ENCODE measurements around the gene CPZ. TPM values are rescaled to one million over a fixed set of nuclear protein-coding genes. Genes with fewer than 3 reads are reported as not detected.
"Not testable (repeated sequence)": the region's sequence is repeated elsewhere in the genome, so short reads cannot be mapped to it uniquely, and the experiment has no call there.

The CPZ gene
- total RNA-seq, 4 donors from 2014 or later = 4.1 to 12.9 (median 6.5) TPM

DNA sequence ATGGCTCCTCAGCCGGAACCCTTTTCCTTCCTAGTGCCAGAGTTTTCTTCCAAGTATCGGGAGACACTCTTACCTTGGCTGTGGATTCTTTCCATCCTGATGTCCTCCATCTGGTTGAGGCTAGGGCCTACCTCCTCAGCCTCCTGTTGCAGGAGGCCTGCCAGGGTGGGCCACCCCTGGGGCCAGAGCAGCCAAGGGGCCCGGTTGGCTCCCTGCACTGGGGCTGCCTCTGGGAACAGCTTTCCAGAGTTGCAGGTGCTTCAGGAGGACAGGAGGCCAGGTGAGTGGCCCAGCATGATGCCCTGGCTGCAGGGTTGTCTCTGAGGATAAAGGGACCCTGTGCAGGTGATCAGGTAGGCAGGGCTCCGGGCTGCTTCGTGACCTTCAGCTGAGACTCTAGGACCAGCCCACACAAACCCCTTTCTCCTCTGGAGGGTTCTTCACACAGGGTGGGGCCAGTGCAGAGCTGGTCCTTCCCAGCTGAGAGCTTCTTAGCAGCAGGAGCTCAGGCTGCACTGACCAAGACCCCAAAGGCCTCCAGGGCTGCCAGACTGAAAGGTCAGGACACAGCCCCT, 17.7 kb upstream of the CPZ start:
- 81 to 88% methylated on average over 3 to 5 of the region's 5 CpGs for WGBS, 2 donors
- TF ChIP-seq, protein P1, sequence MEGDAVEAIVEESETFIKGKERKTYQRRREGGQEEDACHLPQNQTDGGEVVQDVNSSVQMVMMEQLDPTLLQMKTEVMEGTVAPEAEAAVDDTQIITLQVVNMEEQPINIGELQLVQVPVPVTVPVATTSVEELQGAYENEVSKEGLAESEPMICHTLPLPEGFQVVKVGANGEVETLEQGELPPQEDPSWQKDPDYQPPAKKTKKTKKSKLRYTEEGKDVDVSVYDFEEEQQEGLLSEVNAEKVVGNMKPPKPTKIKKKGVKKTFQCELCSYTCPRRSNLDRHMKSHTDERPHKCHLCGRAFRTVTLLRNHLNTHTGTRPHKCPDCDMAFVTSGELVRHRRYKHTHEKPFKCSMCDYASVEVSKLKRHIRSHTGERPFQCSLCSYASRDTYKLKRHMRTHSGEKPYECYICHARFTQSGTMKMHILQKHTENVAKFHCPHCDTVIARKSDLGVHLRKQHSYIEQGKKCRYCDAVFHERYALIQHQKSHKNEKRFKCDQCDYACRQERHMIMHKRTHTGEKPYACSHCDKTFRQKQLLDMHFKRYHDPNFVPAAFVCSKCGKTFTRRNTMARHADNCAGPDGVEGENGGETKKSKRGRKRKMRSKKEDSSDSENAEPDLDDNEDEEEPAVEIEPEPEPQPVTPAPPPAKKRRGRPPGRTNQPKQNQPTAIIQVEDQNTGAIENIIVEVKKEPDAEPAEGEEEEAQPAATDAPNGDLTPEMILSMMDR (IDR thresholded peaks at IDR 0.05) = no peak
- no peak for TF ChIP-seq POLR2A (IDR thresholded peaks at IDR 0.05)

DNA sequence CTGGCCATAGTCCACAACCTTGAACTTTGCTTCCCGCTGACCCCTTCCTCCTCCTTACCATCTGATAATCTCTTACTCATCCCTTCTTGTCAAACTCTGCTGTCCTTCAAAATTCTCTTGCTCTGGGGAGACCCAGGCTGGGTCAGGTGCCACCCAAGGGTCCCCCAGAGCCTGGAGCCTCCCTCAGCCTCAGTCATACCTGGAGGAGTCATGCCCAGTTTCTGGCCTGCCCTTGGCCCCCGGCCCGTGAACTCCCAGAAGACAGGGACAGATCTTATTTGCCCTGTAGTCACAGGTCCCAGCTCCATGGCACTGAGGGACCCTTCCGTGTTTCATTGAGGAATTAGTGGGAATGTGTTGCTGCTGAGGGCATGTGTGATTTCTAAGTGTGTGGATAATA, 17.1 kb upstream of the CPZ start:
- H3K9me3 ChIP-seq = no peaks in the 10 kb centered on the region
- H3K36me3 ChIP-seq = no peaks in the 10 kb centered on the region
- no peak overlapping the region for H3K27ac ChIP-seq
- TF ChIP-seq, protein P1 (IDR thresholded peaks at IDR 0.05) = no peak
- TF ChIP-seq POLR2A (IDR thresholded peaks at IDR 0.05) = no peak
- 69 to 79% methylated on average over 4 of the region's 4 CpGs for WGBS, 2 donors
- DNase-seq = no peak
- intact Hi-C loops (cut with DNase I) = no loop called here
- H3K4me1 ChIP-seq = peaks cover 6 to 8% of the 10 kb centered on the region in 2 donors
- H3K27me3 ChIP-seq = no peaks in the 10 kb centered on the region
- H3K4me3 ChIP-seq (replicated peaks in 1 of 3) = no peak overlapping the region

More for the DNA sequence above, 17.7 kb upstream of the CPZ start:
- intact Hi-C loops (cut with DNase I) = no loop called here
- H3K4me1 ChIP-seq = peaks cover 5 to 6% of the 10 kb centered on the region in 2 donors
- DNase-seq = no peak
- no peak overlapping the region for H3K4me3 ChIP-seq (replicated peaks in 1 of 3)
- no peaks in the 10 kb centered on the region for H3K27me3 ChIP-seq
- H3K9me3 ChIP-seq = no peaks in the 10 kb centered on the region
- H3K36me3 ChIP-seq = no peaks in the 10 kb centered on the region
- no peak overlapping the region for H3K27ac ChIP-seq

DNA sequence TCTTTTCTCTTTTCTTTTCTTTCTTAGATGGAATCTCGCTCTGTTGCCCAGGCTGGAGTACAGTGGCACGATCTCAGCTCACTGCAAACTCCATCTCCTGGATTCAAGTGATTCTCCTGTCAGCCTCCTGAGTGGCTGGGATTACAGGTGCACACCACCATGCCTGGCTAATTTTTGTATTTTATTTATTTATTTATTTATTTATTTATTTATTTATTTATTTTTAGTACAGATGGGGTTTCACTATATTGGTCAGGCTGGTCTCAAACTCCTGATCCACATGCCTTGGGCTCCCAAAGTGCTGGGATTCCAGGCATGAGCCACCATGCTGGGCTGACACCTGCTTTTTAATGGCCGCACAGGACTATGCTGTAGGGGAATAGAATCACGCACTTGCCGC, 16.0 kb upstream of the CPZ start:
- 92 to 95% methylated on average over 5 of the region's 5 CpGs for WGBS, 2 donors
- H3K27ac ChIP-seq = not testable (repeated sequence)

DNA sequence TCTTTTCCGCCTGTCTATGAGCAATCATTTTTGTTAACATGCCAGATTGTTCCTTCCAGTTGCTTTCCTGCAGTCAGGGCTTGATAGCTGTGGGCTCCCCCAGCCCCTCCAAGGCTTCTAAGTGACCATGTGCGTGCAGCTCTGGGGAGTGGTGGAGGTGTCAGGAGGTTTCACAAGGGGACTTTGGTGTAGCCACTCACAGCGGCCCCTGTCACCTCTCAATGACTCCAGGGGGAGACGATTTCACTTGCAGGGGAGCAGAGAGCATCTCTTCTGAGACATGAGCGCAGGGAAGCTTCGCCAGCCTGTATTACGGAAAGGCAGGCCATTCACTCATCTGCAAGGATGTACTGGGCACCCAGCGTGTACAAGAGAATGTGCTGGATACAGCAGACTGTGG, 15.5 kb upstream of the CPZ start:
- TF ChIP-seq POLR2A (IDR thresholded peaks at IDR 0.05) = no peak
- TF ChIP-seq, protein P1 (IDR thresholded peaks at IDR 0.05) = no peak
- Histone ChIP-seq H3K27me3 (no peaks in the 10 kb centered on the region), H3K4me3 (replicated peaks in 1 of 3) (no peak overlapping the region), H3K27ac (no peak overlapping the region), H3K36me3 (no peaks in the 10 kb centered on the region), H3K4me1 (peaks cover 8 to 11% of the 10 kb centered on the region in 2 donors), H3K9me3 (no peaks in the 10 kb centered on the region)
- intact Hi-C loops (cut with DNase I) = no loop called here
- WGBS, 2 donors = 57 to 68% methylated on average over 5 to 8 of the region's 8 CpGs
- DNase-seq = no peak

More for the DNA sequence above, 16.0 kb upstream of the CPZ start:
- DNase-seq; H3K4me3 ChIP-seq (replicated peaks in 1 of 3); H3K27me3 ChIP-seq; intact Hi-C loops (cut with DNase I); H3K36me3 ChIP-seq; H3K9me3 ChIP-seq: not testable (repeated sequence)
- peaks cover 8 to 11% of the 10 kb centered on the region in 2 donors for H3K4me1 ChIP-seq

DNA sequence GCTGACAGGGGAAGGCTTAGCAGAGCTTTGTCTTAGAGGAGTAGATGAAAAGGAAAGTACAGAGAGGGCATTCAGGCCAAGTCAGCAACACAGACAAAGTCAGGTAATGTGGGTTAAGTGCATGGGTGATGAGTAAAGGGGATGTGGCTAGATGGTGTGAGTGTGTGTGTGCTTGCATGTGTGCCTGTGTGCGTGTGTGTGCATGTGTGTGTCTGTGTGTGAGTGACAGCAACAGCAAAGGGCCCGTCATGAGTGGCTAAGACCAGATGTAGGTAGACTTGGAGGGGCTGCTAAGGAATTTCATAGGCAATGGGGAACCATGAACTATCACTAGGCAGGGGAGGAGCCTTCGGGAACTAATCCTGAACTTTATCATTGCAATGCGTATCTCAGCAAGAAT, 14.6 kb upstream of the CPZ start:
- Histone ChIP-seq H3K4me3 (replicated peaks in 1 of 3) (no peak overlapping the region), H3K4me1 (peaks cover 8 to 11% of the 10 kb centered on the region in 2 donors), H3K27ac (no peak overlapping the region), H3K36me3 (no peaks in the 10 kb centered on the region), H3K27me3 (no peaks in the 10 kb centered on the region), H3K9me3 (no peaks in the 10 kb centered on the region)
- WGBS, 2 donors = 74 to 84% methylated on average over 4 of the region's 4 CpGs
- no peak for DNase-seq
- intact Hi-C loops (cut with DNase I) = no loop called here
- TF ChIP-seq, protein P1 (IDR thresholded peaks at IDR 0.05) = no peak
- TF ChIP-seq POLR2A (IDR thresholded peaks at IDR 0.05) = no peak

Data from thyroid gland (tissue), 4 donors.